H9 (cell line): ENCODE measurements around the gene CEBPE. TPM values are rescaled to one million over a fixed set of nuclear protein-coding genes. Genes with fewer than 3 reads are reported as not detected.
A peak's percentile ranks its signal among the peaks of the same experiment; 100 is the strongest.

Source experiments
- DNase-seq: peaks from one replicate; pipeline ENCODE4 v3.0.0-alpha.2; 2017
- H2AFZ ChIP-seq: one replicate; pipeline ENCODE4 v1.6.1; 2013; ENCODE audit warnings: mild to moderate bottlenecking, low read length, control low read depth, moderate library complexity
- H2AK5ac ChIP-seq: 2 replicates; pipeline ENCODE4 v1.6.1; 2013; ENCODE audit warnings: low read length, control low read depth, mixed read lengths; ENCODE audit not compliant: insufficient read length
- H2BK120ac ChIP-seq: one replicate; pipeline ENCODE4 v1.6.1; 2013; ENCODE audit warnings: low read depth, mild to moderate bottlenecking, low read length, control low read depth, inconsistent platforms; ENCODE audit not compliant: poor library complexity, severe bottlenecking
- H2BK12ac ChIP-seq: 2 replicates; pipeline ENCODE4 v1.6.1; 2013; ENCODE audit warnings: low read length, control low read depth, mixed read lengths, low read depth; ENCODE audit not compliant: insufficient read length
- H2BK15ac ChIP-seq: 2 replicates; pipeline ENCODE4 v1.6.1; 2013; ENCODE audit warnings: low read depth, low read length, control low read depth
- H2BK20ac ChIP-seq: one replicate; pipeline ENCODE4 v1.6.1; 2013; ENCODE audit warnings: low read depth, mild to moderate bottlenecking, low read length, control low read depth, inconsistent platforms; ENCODE audit not compliant: poor library complexity, severe bottlenecking
- H2BK5ac ChIP-seq: 2 replicates; pipeline ENCODE4 v1.6.1; 2013; ENCODE audit warnings: low read length, control low read depth, mixed read lengths; ENCODE audit not compliant: insufficient read length
- H3K14ac ChIP-seq: 2 replicates; pipeline ENCODE4 v1.6.1; 2013; ENCODE audit warnings: low read length, control low read depth; ENCODE audit not compliant: insufficient read depth
- H3K18ac ChIP-seq: 2 replicates; pipeline ENCODE4 v1.6.1; 2013; ENCODE audit warnings: low read depth, mild to moderate bottlenecking, mixed read lengths, low read length, control low read depth; ENCODE audit not compliant: insufficient read length
- H3K23ac ChIP-seq: 2 replicates; pipeline ENCODE4 v1.6.1; 2013; ENCODE audit warnings: low read length, control low read depth, mixed read lengths, low read depth; ENCODE audit not compliant: insufficient read length
- H3K23me2 ChIP-seq: 2 replicates; pipeline ENCODE4 v1.6.1; 2013; ENCODE audit warnings: low read depth, mild to moderate bottlenecking, mixed read lengths, low read length, control low read depth; ENCODE audit not compliant: insufficient read length, poor library complexity, severe bottlenecking
- H3K27ac ChIP-seq: 2 replicates; pipeline ENCODE4 v1.5.1; 2013; ENCODE audit warnings: low read length, control low read depth, mixed read lengths, low read depth; ENCODE audit not compliant: insufficient read length
- H3K27me3 ChIP-seq: 2 replicates; pipeline ENCODE4 v1.6.1; 2013; ENCODE audit warnings: low read length, control low read depth, inconsistent platforms; ENCODE audit not compliant: insufficient read depth
- H3K4ac ChIP-seq: 2 replicates; pipeline ENCODE4 v1.6.1; 2013; ENCODE audit warnings: low read depth, mild to moderate bottlenecking, control low read depth, inconsistent platforms, low read length, moderate library complexity
- H3K4me1 ChIP-seq: 2 replicates; pipeline ENCODE4 v1.6.1; 2013; ENCODE audit warnings: low read length, control low read depth, inconsistent platforms; ENCODE audit not compliant: insufficient read depth
- H3K4me2 ChIP-seq: 2 replicates; pipeline ENCODE4 v1.6.1; 2013; ENCODE audit warnings: low read length, control low read depth, mixed read lengths; ENCODE audit not compliant: insufficient read length, insufficient read depth
- H3K56ac ChIP-seq: 2 replicates; pipeline ENCODE4 v1.6.1; 2013; ENCODE audit warnings: low read depth, mild to moderate bottlenecking, mixed read lengths, low read length, control low read depth; ENCODE audit not compliant: insufficient read length
- H3K79me1 ChIP-seq: 2 replicates; pipeline ENCODE4 v1.6.1; 2013; ENCODE audit warnings: low read depth, mild to moderate bottlenecking, moderate library complexity, low read length, control low read depth, inconsistent platforms; ENCODE audit not compliant: insufficient read depth, poor library complexity, severe bottlenecking
- H3K79me2 ChIP-seq: 2 replicates; pipeline ENCODE4 v1.6.1; 2013; ENCODE audit warnings: low read length, control low read depth, inconsistent platforms; ENCODE audit not compliant: insufficient read depth
- H3K9ac ChIP-seq: 2 replicates; pipeline ENCODE4 v1.6.1; 2013; ENCODE audit warnings: low read length, control low read depth, mixed read lengths; ENCODE audit not compliant: insufficient read length; ENCODE audit errors: extremely low read depth
- H3K9me3 ChIP-seq: one replicate; pipeline ENCODE4 v1.6.1; 2013; ENCODE audit warnings: low read depth, low read length, inconsistent platforms; ENCODE audit not compliant: control insufficient read depth
- H3T11ph ChIP-seq: one replicate; pipeline ENCODE4 v1.6.1; 2013; ENCODE audit warnings: mild to moderate bottlenecking, low read length, control low read depth, inconsistent platforms
- H4K20me1 ChIP-seq: one replicate; pipeline ENCODE4 v1.6.1; 2013; ENCODE audit not compliant: control insufficient read depth, insufficient read length, insufficient read depth
- H4K5ac ChIP-seq: 2 replicates; pipeline ENCODE4 v1.6.1; 2013; ENCODE audit warnings: low read depth, mild to moderate bottlenecking, mixed read lengths, low read length, control low read depth; ENCODE audit not compliant: insufficient read length
- H4K8ac ChIP-seq: replicated peaks from 2 replicates; pipeline ENCODE4 v1.6.1; 2013; ENCODE audit warnings: low read length, control low read depth, mixed read lengths, low read depth; ENCODE audit not compliant: insufficient read length
- H4K91ac ChIP-seq: 2 replicates; pipeline ENCODE4 v1.6.1; 2013; ENCODE audit warnings: low read depth, mild to moderate bottlenecking, moderate library complexity, mixed read lengths, low read length, control low read depth; ENCODE audit not compliant: insufficient read length
- H3K27ac Mint-ChIP-seq, 3 experiments: 2 replicates in 2 of 3; 3 replicates in 1 of 3; pipeline ENCODE4 v1.8.0; 2020 to 2021; ENCODE audit warnings: mixed read lengths in 3 of 3, mild to moderate bottlenecking in 1 of 3, moderate library complexity in 1 of 3
- H3K27me3 Mint-ChIP-seq: 2 replicates; pipeline ENCODE4 v1.8.0; 2021; ENCODE audit warnings: low read depth, mild to moderate bottlenecking, moderate library complexity, mixed read lengths
- H3K36me3 Mint-ChIP-seq, 3 experiments: 2 replicates in 2 of 3; 3 replicates in 1 of 3; pipeline ENCODE4 v1.8.0; 2020 to 2021; ENCODE audit warnings: low read depth in 3 of 3, mixed read lengths in 3 of 3; ENCODE audit not compliant: insufficient read depth in 1 of 3
- H3K4me1 Mint-ChIP-seq, 2 experiments: 2 replicates each; pipeline ENCODE4 v1.8.0; 2020; ENCODE audit warnings: mixed read lengths in 2 of 2
- H3K4me3 Mint-ChIP-seq, 2 experiments: 2 replicates in 1 of 2; 3 replicates in 1 of 2; pipeline ENCODE4 v1.8.0; 2020 to 2021; ENCODE audit warnings: mild to moderate bottlenecking in 2 of 2, mixed read lengths in 2 of 2, moderate library complexity in 1 of 2
- H3K9me3 Mint-ChIP-seq, 2 experiments: 2 replicates in 1 of 2; 3 replicates in 1 of 2; pipeline ENCODE4 v1.8.0; 2020; ENCODE audit warnings: mild to moderate bottlenecking in 2 of 2, mixed read lengths in 2 of 2, moderate library complexity in 1 of 2
- CTCF ChIP-seq: fragments of 200-600 bp; sonication (generic); conservative IDR thresholded peaks from 3 replicates; pipeline ENCODE4 v1.8.0; 2021; ENCODE audit warnings: antibody characterized with exemption, mild to moderate bottlenecking
- WGBS: extraction: QIAGEN DNeasy Blood & Tissue Kit; methylation state at CpG from one replicate; pipeline ENCODE4 v1.1.7; 2013; ENCODE audit warnings: missing lambda C conversion rate, low lambda C conversion rate, mixed read lengths; ENCODE audit not compliant: insufficient read length; ENCODE audit errors: extremely low coverage; 5-methylcytosine and 5-hydroxymethylcytosine counted together
- total RNA-seq: library from RNA; stranded (reverse); gene quantifications from 2 replicates; pipeline ENCODE4 v1.2.1, GENCODE V29; 2021

The CEBPE gene
- total RNA-seq, 1 experiment from 2014 or later, result not detected

DNA sequence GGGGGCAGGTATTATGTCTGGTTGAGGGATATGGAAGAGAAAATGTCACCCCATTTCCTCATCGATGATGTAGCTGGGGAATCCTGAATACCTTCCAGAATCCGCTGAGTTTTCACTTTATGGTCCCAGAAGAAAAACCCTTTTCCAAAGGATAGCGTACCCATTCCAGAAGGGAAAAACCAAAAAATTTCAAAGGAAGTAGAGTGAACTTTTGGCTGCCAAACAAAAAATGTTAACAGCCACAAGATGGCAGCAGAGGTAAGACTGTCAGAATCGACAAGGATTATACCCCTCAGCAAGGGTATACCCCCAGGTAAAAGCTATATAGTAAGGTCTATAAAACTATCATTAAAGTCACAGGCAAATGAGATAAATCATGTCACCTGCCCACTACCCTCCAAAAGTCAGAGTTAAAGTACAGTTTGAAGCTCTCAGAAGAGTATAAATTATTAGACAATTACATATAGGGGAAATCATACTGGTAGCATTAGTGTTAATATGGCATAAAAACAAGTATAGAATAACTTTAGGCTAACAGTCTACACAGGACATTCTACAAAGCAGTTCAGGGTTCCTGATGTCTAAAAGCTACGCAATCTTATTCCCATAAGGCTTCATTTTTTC is 42.2 kb downstream of the CEBPE start:
- H3K4ac ChIP-seq, result no peak overlapping the region
- no peak overlapping the region for H2AFZ ChIP-seq
- no peak overlapping the region for H2BK120ac ChIP-seq
- H3T11ph ChIP-seq, result no peak overlapping the region
- no peak overlapping the region for H4K5ac ChIP-seq
- H3K27me3 ChIP-seq, result no peaks in the 10 kb centered on the region
- H3K79me2 ChIP-seq, result no peaks in the 10 kb centered on the region
- H2BK5ac ChIP-seq, result no peak overlapping the region
- Mint-ChIP-seq H3K4me1 (peaks cover 12 to 13% of the 10 kb centered on the region in 2 experiments), H3K27me3 (no peaks in the 10 kb centered on the region), H3K4me3 (no peak overlapping the region), H3K9me3 (no peaks in the 10 kb centered on the region; a peak in 1 of 5 replicates), H3K27ac (no peak overlapping the region), H3K36me3 (peaks cover 51 to 92% (median 87%) of the 10 kb centered on the region in 3 experiments; a peak in 6 of 7 replicates)
- H2BK12ac ChIP-seq, result no peak overlapping the region
- no peak overlapping the region for H3K23ac ChIP-seq
- WGBS, result no CpG with 5 or more reads among the region's 5 CpGs
- no peak overlapping the region for H3K18ac ChIP-seq
- H3K56ac ChIP-seq, result no peak overlapping the region
- no peak overlapping the region for H2BK15ac ChIP-seq
- no peak overlapping the region for H4K8ac ChIP-seq
- H3K4me2 ChIP-seq, result no peak overlapping the region
- H3K9ac ChIP-seq, result no peak overlapping the region
- no peaks in the 10 kb centered on the region for H3K4me1 ChIP-seq
- no peaks in the 10 kb centered on the region for H3K79me1 ChIP-seq
- no peaks in the 10 kb centered on the region for H3K9me3 ChIP-seq
- no peaks in the 10 kb centered on the region for H3K23me2 ChIP-seq
- H2AK5ac ChIP-seq, result no peak overlapping the region
- H3K27ac ChIP-seq, result no peak overlapping the region
- no peaks in the 10 kb centered on the region for H4K20me1 ChIP-seq
- TF ChIP-seq CTCF, result peak; percentile 77
- no peak overlapping the region for H4K91ac ChIP-seq
- H2BK20ac ChIP-seq, result no peak overlapping the region
- H3K14ac ChIP-seq, result no peak overlapping the region
- DNase-seq, result no peak
